ENCODE data around the gene BMP8B.
"Not testable (repeated sequence)": the region's sequence is repeated elsewhere in the genome, so short reads cannot be mapped to it uniquely, and the experiment has no call there.

DNA sequence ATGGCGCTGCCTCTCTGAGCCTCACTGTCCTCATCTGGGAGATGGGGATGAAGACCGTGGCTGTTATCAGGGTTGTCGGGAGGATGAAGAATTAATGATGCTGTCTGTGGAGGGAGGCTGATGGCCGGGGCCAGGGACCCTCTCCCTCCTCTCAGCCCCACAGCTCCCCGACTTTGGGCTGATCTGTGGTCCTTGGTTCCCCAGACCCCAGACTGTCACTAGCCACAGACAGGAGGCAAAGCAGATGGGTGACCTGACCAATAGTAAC, 1.6 kb downstream of the BMP8B start:
- TF ChIP-seq, protein P1, sequence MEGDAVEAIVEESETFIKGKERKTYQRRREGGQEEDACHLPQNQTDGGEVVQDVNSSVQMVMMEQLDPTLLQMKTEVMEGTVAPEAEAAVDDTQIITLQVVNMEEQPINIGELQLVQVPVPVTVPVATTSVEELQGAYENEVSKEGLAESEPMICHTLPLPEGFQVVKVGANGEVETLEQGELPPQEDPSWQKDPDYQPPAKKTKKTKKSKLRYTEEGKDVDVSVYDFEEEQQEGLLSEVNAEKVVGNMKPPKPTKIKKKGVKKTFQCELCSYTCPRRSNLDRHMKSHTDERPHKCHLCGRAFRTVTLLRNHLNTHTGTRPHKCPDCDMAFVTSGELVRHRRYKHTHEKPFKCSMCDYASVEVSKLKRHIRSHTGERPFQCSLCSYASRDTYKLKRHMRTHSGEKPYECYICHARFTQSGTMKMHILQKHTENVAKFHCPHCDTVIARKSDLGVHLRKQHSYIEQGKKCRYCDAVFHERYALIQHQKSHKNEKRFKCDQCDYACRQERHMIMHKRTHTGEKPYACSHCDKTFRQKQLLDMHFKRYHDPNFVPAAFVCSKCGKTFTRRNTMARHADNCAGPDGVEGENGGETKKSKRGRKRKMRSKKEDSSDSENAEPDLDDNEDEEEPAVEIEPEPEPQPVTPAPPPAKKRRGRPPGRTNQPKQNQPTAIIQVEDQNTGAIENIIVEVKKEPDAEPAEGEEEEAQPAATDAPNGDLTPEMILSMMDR (IDR thresholded peaks at IDR 0.05; ENCODE audit: low read depth, low read length): not testable (repeated sequence)
- TF ChIP-seq POLR2A (IDR thresholded peaks at IDR 0.05; ENCODE audit: extremely low read depth, insufficient read length): not testable (repeated sequence)
